GM23338 (cell line): ENCODE data around the gene ATG2B. TPM values are rescaled to one million over a fixed set of nuclear protein-coding genes. Genes with fewer than 3 reads are reported as not detected.

Experiments
- ATAC-seq: fragments of 200-7000 bp; cut with Tn5 transposase; 3 replicates; pipeline ENCODE4 v1.9.1; 2020
- DNase-seq: peaks from one replicate; pipeline ENCODE4 v3.0.0-alpha.2; 2015; ENCODE audit warnings: low spot score
- H2AFZ ChIP-seq: fragments of 200-600 bp; sonication (generic); 2 replicates; pipeline ENCODE4 v1.8.0; 2016; ENCODE audit warnings: antibody characterized with exemption, mild to moderate bottlenecking, moderate library complexity
- H3F3A ChIP-seq: fragments of 200-600 bp; sonication (generic); replicated peaks from 2 replicates; pipeline ENCODE4 v1.8.0; 2017; ENCODE audit warnings: antibody characterized with exemption, mixed run types, low read depth
- H3K27ac ChIP-seq: fragments of 200-600 bp; sonication (generic); 2 replicates; pipeline ENCODE4 v1.6.1; 2016; ENCODE audit warnings: low read depth
- H3K27me3 ChIP-seq: fragments of 200-600 bp; sonication (generic); 2 replicates; pipeline ENCODE4 v1.8.0; 2016; ENCODE audit warnings: mild to moderate bottlenecking, mixed run types, moderate library complexity; ENCODE audit not compliant: insufficient read depth
- H3K36me3 ChIP-seq: fragments of 200-600 bp; sonication (generic); 2 replicates; pipeline ENCODE4 v1.8.0; 2016; ENCODE audit warnings: mild to moderate bottlenecking; ENCODE audit not compliant: insufficient read depth
- H3K4me1 ChIP-seq: fragments of 200-600 bp; sonication (generic); 2 replicates; pipeline ENCODE4 v1.8.0; 2016; ENCODE audit warnings: mild to moderate bottlenecking, moderate library complexity; ENCODE audit not compliant: insufficient read depth
- H3K4me2 ChIP-seq: fragments of 200-600 bp; sonication (generic); 2 replicates; pipeline ENCODE4 v1.7.1; 2017; ENCODE audit warnings: mixed run types
- H3K4me3 ChIP-seq: fragments of 200-600 bp; sonication (generic); 2 replicates; pipeline ENCODE4 v1.6.1; 2016; ENCODE audit warnings: mixed run types
- H3K79me2 ChIP-seq: fragments of 200-600 bp; sonication (generic); replicated peaks from 2 replicates; pipeline ENCODE4 v1.8.0; 2017; ENCODE audit warnings: mild to moderate bottlenecking; ENCODE audit not compliant: insufficient read depth
- H3K9me2 ChIP-seq: fragments of 200-600 bp; sonication (generic); 2 replicates; pipeline ENCODE4 v1.8.0; 2017; ENCODE audit not compliant: insufficient read depth
- H4K20me1 ChIP-seq: fragments of 200-600 bp; sonication (generic); replicated peaks from 2 replicates; pipeline ENCODE4 v1.8.0; 2017; ENCODE audit warnings: mild to moderate bottlenecking; ENCODE audit not compliant: insufficient read depth
- H3K27ac Mint-ChIP-seq: 2 replicates; pipeline ENCODE4 v1.8.0; 2020; ENCODE audit warnings: inconsistent platforms, mild to moderate bottlenecking, moderate library complexity, mixed read lengths
- H3K27me3 Mint-ChIP-seq: 3 replicates; pipeline ENCODE4 v1.8.0; 2022; ENCODE audit warnings: low read depth, mild to moderate bottlenecking, moderate library complexity, mixed read lengths, inconsistent platforms; ENCODE audit not compliant: insufficient read depth, poor library complexity
- H3K36me3 Mint-ChIP-seq: 3 replicates; pipeline ENCODE4 v1.8.0; 2021; ENCODE audit warnings: low read depth, mild to moderate bottlenecking, inconsistent platforms, moderate library complexity, mixed read lengths
- H3K4me1 Mint-ChIP-seq: 3 replicates; pipeline ENCODE4 v1.8.0; 2020; ENCODE audit warnings: mild to moderate bottlenecking, inconsistent platforms, mixed read lengths
- H3K4me3 Mint-ChIP-seq: 3 replicates; pipeline ENCODE4 v1.8.0; 2021; ENCODE audit warnings: moderate library complexity, mild to moderate bottlenecking, inconsistent platforms, mixed read lengths
- H3K9me3 Mint-ChIP-seq: 3 replicates; pipeline ENCODE4 v1.8.0; 2020; ENCODE audit warnings: moderate library complexity, mild to moderate bottlenecking, inconsistent platforms, mixed read lengths
- CREB1 ChIP-seq: fragments of 250-450 bp; sonication (Bioruptor Pico); IDR thresholded peaks from 2 replicates; pipeline ENCODE4 v1.5.0; 2020; ENCODE audit warnings: low read depth, mild to moderate bottlenecking, moderate library complexity
- EZH2 ChIP-seq: fragments of 200-600 bp; sonication (generic); IDR thresholded peaks from one replicate; pipeline ENCODE4 v1.8.0; 2017; ENCODE audit warnings: antibody characterized with exemption, mild to moderate bottlenecking, low read depth; ENCODE audit not compliant: unreplicated experiment
- EZH2phosphoT487 ChIP-seq: fragments of 200-600 bp; sonication (generic); IDR thresholded peaks from one replicate; pipeline ENCODE4 v1.8.1; 2018; ENCODE audit warnings: antibody characterized with exemption; ENCODE audit not compliant: unreplicated experiment
- JUNB ChIP-seq: IDR thresholded peaks from one replicate; pipeline ENCODE4 v1.6.1; 2016; ENCODE audit warnings: antibody characterized with exemption; ENCODE audit not compliant: unreplicated experiment
- NANOG ChIP-seq: IDR thresholded peaks from 2 replicates; pipeline ENCODE4 v1.6.1; 2016; ENCODE audit warnings: antibody characterized with exemption, borderline replicate concordance
- POLR2AphosphoS5 ChIP-seq: IDR thresholded peaks from 2 replicates; pipeline ENCODE4 v1.6.1; 2016; ENCODE audit warnings: antibody characterized with exemption, low read depth
- REST ChIP-seq: IDR thresholded peaks from one replicate; pipeline ENCODE4 v1.6.1; 2018; ENCODE audit warnings: antibody characterized with exemption; ENCODE audit not compliant: unreplicated experiment
- STAT1 ChIP-seq: IDR thresholded peaks from one replicate; pipeline ENCODE4 v1.6.1; 2016; ENCODE audit warnings: antibody characterized with exemption; ENCODE audit not compliant: unreplicated experiment
- ZNF114 ChIP-seq: fragments of 250-450 bp; sonication (Bioruptor Pico); IDR thresholded peaks from 2 replicates; pipeline ENCODE4 v1.5.0; 2020; ENCODE audit warnings: mild to moderate bottlenecking, moderate library complexity
- ZNF331 ChIP-seq: fragments of 250-450 bp; sonication (Bioruptor Pico); IDR thresholded peaks from 2 replicates; pipeline ENCODE4 v1.5.0; 2020; ENCODE audit warnings: low read depth, mild to moderate bottlenecking, moderate library complexity
- polyA plus RNA-seq: library from polyadenylated mRNA; unstranded; fragments of >200 nt; fragmentation: Nextera tagmentation; extraction: Ambion mirVana; gene quantifications from 2 replicates; pipeline ENCODE4 v1.2.1, GENCODE V29; 2016
- total RNA-seq: library from RNA; depleted of rRNA; stranded (reverse); fragments of >200 nt; shearing (Covaris generic); gene quantifications from 2 replicates; pipeline ENCODE4 v1.2.3, GENCODE V29; 2014
- TF ChIP-seq, protein P1 (sequence below), 2 experiments: fragments of 200-600 bp in 1 of 2; sonication (generic) in 1 of 2; conservative IDR thresholded peaks; 2 replicates each; pipeline versions ENCODE4 v1.5.1 to v1.6.1; 2016 to 2017; ENCODE audit warnings: antibody characterized with exemption in 2 of 2, low read depth in 2 of 2, mild to moderate bottlenecking in 2 of 2, moderate library complexity in 1 of 2
- TF ChIP-seq, protein P2 (sequence below): fragments of 250-450 bp; sonication (Bioruptor Pico); IDR thresholded peaks from 2 replicates; pipeline ENCODE4 v1.5.0; 2020; ENCODE audit warnings: mild to moderate bottlenecking, moderate library complexity
- TF ChIP-seq, protein P3 (sequence below): IDR thresholded peaks from 2 replicates; pipeline ENCODE4 v1.6.1; 2016; ENCODE audit warnings: antibody characterized with exemption

Gene ATG2B
- total and polyA plus RNA-seq, 2 experiments from 2014 or later = 3.8 to 15.4 TPM

- H3K4me3 Mint-ChIP-seq = no peak overlapping the region
Measured at GRCh38 chr14:96405677-96406076, 42.5 kb upstream of the ATG2B start.

More at GRCh38 chr14:96405677-96406076, 42.5 kb upstream of the ATG2B start:
- H3K4me2 ChIP-seq = no peak overlapping the region
- no peak overlapping the region for H3K27ac Mint-ChIP-seq
- no peak overlapping the region for H3K27ac ChIP-seq
- no peaks in the 10 kb centered on the region for H4K20me1 ChIP-seq
- H3F3A ChIP-seq = no peaks in the 10 kb centered on the region
- DNase-seq = no peak
- H3K36me3 Mint-ChIP-seq = no peaks in the 10 kb centered on the region
- no peak overlapping the region for H2AFZ ChIP-seq
- no peak for TF ChIP-seq STAT1
- TF ChIP-seq, protein P1, sequence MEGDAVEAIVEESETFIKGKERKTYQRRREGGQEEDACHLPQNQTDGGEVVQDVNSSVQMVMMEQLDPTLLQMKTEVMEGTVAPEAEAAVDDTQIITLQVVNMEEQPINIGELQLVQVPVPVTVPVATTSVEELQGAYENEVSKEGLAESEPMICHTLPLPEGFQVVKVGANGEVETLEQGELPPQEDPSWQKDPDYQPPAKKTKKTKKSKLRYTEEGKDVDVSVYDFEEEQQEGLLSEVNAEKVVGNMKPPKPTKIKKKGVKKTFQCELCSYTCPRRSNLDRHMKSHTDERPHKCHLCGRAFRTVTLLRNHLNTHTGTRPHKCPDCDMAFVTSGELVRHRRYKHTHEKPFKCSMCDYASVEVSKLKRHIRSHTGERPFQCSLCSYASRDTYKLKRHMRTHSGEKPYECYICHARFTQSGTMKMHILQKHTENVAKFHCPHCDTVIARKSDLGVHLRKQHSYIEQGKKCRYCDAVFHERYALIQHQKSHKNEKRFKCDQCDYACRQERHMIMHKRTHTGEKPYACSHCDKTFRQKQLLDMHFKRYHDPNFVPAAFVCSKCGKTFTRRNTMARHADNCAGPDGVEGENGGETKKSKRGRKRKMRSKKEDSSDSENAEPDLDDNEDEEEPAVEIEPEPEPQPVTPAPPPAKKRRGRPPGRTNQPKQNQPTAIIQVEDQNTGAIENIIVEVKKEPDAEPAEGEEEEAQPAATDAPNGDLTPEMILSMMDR (conservative IDR thresholded peaks at IDR 0.05; ENCODE audit: low read depth in 2 of 2) = no peak
- no peak for TF ChIP-seq CREB1 (CRISPR knock-in tag)
- TF ChIP-seq, protein P2, sequence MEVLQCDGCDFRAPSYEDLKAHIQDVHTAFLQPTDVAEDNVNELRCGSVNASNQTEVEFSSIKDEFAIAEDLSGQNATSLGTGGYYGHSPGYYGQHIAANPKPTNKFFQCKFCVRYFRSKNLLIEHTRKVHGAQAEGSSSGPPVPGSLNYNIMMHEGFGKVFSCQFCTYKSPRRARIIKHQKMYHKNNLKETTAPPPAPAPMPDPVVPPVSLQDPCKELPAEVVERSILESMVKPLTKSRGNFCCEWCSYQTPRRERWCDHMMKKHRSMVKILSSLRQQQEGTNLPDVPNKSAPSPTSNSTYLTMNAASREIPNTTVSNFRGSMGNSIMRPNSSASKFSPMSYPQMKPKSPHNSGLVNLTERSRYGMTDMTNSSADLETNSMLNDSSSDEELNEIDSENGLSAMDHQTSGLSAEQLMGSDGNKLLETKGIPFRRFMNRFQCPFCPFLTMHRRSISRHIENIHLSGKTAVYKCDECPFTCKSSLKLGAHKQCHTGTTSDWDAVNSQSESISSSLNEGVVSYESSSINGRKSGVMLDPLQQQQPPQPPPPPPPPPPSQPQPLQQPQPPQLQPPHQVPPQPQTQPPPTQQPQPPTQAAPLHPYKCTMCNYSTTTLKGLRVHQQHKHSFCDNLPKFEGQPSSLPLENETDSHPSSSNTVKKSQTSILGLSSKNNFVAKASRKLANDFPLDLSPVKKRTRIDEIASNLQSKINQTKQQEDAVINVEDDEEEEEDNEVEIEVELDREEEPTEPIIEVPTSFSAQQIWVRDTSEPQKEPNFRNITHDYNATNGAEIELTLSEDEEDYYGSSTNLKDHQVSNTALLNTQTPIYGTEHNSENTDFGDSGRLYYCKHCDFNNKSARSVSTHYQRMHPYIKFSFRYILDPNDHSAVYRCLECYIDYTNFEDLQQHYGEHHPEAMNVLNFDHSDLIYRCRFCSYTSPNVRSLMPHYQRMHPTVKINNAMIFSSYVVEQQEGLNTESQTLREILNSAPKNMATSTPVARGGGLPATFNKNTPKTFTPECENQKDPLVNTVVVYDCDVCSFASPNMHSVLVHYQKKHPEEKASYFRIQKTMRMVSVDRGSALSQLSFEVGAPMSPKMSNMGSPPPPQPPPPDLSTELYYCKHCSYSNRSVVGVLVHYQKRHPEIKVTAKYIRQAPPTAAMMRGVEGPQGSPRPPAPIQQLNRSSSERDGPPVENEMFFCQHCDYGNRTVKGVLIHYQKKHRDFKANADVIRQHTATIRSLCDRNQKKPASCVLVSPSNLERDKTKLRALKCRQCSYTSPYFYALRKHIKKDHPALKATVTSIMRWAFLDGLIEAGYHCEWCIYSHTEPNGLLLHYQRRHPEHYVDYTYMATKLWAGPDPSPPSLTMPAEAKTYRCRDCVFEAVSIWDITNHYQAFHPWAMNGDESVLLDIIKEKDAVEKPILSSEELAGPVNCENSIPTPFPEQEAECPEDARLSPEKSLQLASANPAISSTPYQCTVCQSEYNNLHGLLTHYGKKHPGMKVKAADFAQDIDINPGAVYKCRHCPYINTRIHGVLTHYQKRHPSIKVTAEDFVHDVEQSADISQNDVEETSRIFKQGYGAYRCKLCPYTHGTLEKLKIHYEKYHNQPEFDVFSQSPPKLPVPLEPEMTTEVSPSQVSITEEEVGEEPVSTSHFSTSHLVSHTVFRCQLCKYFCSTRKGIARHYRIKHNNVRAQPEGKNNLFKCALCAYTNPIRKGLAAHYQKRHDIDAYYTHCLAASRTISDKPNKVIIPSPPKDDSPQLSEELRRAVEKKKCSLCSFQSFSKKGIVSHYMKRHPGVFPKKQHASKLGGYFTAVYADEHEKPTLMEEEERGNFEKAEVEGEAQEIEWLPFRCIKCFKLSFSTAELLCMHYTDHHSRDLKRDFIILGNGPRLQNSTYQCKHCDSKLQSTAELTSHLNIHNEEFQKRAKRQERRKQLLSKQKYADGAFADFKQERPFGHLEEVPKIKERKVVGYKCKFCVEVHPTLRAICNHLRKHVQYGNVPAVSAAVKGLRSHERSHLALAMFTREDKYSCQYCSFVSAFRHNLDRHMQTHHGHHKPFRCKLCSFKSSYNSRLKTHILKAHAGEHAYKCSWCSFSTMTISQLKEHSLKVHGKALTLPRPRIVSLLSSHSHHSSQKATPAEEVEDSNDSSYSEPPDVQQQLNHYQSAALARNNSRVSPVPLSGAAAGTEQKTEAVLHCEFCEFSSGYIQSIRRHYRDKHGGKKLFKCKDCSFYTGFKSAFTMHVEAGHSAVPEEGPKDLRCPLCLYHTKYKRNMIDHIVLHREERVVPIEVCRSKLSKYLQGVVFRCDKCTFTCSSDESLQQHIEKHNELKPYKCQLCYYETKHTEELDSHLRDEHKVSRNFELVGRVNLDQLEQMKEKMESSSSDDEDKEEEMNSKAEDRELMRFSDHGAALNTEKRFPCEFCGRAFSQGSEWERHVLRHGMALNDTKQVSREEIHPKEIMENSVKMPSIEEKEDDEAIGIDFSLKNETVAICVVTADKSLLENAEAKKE (CRISPR knock-in tag) = no peak
- no peak for TF ChIP-seq EZH2phosphoT487
- no peak for TF ChIP-seq ZNF114 (CRISPR knock-in tag)
- no peak for TF ChIP-seq REST
- TF ChIP-seq ZNF331 (CRISPR knock-in tag) = no peak
- TF ChIP-seq EZH2 = no peak
- no peak for TF ChIP-seq POLR2AphosphoS5
- TF ChIP-seq, protein P3, sequence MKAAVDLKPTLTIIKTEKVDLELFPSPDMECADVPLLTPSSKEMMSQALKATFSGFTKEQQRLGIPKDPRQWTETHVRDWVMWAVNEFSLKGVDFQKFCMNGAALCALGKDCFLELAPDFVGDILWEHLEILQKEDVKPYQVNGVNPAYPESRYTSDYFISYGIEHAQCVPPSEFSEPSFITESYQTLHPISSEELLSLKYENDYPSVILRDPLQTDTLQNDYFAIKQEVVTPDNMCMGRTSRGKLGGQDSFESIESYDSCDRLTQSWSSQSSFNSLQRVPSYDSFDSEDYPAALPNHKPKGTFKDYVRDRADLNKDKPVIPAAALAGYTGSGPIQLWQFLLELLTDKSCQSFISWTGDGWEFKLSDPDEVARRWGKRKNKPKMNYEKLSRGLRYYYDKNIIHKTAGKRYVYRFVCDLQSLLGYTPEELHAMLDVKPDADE = no peak
- no peak for TF ChIP-seq NANOG
- no peak for TF ChIP-seq JUNB
- no peaks in the 10 kb centered on the region for H3K27me3 ChIP-seq
- no peaks in the 10 kb centered on the region for H3K9me2 ChIP-seq
- H3K79me2 ChIP-seq = no peaks in the 10 kb centered on the region
- H3K9me3 Mint-ChIP-seq = no peaks in the 10 kb centered on the region
- peaks cover 4% of the 10 kb centered on the region for H3K27me3 Mint-ChIP-seq
- H3K4me1 ChIP-seq = no peaks in the 10 kb centered on the region
- no peak overlapping the region for H3K4me3 ChIP-seq
- no peaks in the 10 kb centered on the region for H3K4me1 Mint-ChIP-seq
- H3K36me3 ChIP-seq = no peaks in the 10 kb centered on the region
- no peak for ATAC-seq
